Activated CD8-positive, alpha-beta T cell treated with anti-CD3 and anti-CD28 coated beads for 36 hours (primary cell): ENCODE results near the gene COX19. TPM values are rescaled to one million over a fixed set of nuclear protein-coding genes. Genes with fewer than 3 reads are reported as not detected.
"Not testable (repeated sequence)": the region's sequence is repeated elsewhere in the genome, so short reads cannot be mapped to it uniquely, and the experiment has no call there.

Source experiments
- ATAC-seq: fragments of 200-7000 bp; cut with Tn5 transposase; one replicate; pipeline ENCODE4 v1.10.0; 2021; ENCODE audit warnings: mild to moderate bottlenecking, moderate library complexity
- CTCF ChIA-PET: fragments of 350-600 bp; sonication (Branson Sonifier 250); formaldehyde crosslinking; loops from one replicate; lab custom pipeline; 2021; ENCODE audit warnings: antibody characterized with exemption; lab: Charles Lee
- POLR2A ChIA-PET: fragments of 350-600 bp; sonication (Branson Sonifier 250); formaldehyde crosslinking; loops from one replicate; lab custom pipeline; 2021; ENCODE audit warnings: antibody characterized with exemption; lab: Charles Lee
- DNase-seq: peaks from one replicate; pipeline ENCODE4 v3.0.0-alpha.2; 2020
- H3K27ac Mint-ChIP-seq: one replicate; pipeline ENCODE4 v1.8.0; 2021; ENCODE audit warnings: mild to moderate bottlenecking, mixed read lengths
- H3K27me3 Mint-ChIP-seq: one replicate; pipeline ENCODE4 v1.8.0; 2021; ENCODE audit warnings: mixed read lengths
- H3K36me3 Mint-ChIP-seq: one replicate; pipeline ENCODE4 v1.8.0; 2021; ENCODE audit warnings: low read depth, mixed read lengths
- H3K4me1 Mint-ChIP-seq: one replicate; pipeline ENCODE4 v1.8.0; 2021; ENCODE audit warnings: low read depth, mixed read lengths
- H3K4me3 Mint-ChIP-seq: one replicate; pipeline ENCODE4 v1.8.0; 2021; ENCODE audit warnings: mild to moderate bottlenecking, moderate library complexity, mixed read lengths
- H3K9me3 Mint-ChIP-seq: one replicate; pipeline ENCODE4 v1.8.0; 2021; ENCODE audit warnings: mixed read lengths
- CTCF ChIP-seq: fragments of 200-600 bp; IDR thresholded peaks from one replicate; pipeline ENCODE4 v1.8.0; 2022; ENCODE audit warnings: antibody characterized with exemption, mild to moderate bottlenecking
- intact Hi-C: fragments of 100-400 bp; cut with micrococcal nuclease; formaldehyde crosslinking; loops from one replicate; pipeline ENCODE4 v1.10.0; 2022
- total RNA-seq, 2 experiments: library from RNA; stranded (reverse); gene quantifications; one replicate each; pipeline ENCODE4 v1.2.3, GENCODE V29; 2021

COX19 gene
- total RNA-seq, 2 experiments from 2014 or later, result 15.5 to 18.0 TPM

- Mint-ChIP-seq H3K4me3 (no peak overlapping the region), H3K36me3 (peaks cover 22% of the 10 kb centered on the region), H3K27me3 (no peaks in the 10 kb centered on the region), H3K9me3 (peaks cover 17% of the 10 kb centered on the region), H3K4me1 (peaks cover 30% of the 10 kb centered on the region), H3K27ac (no peak overlapping the region)
- ATAC-seq, result no peak
- no peak for TF ChIP-seq CTCF
- no peak for DNase-seq
- ChIA-PET POLR2A (interaction anchor here (1.3 kb wide), 1 partner anchor 193 kb away, joined by 3 read pairs; a partner anchor contains a TSS), CTCF (no interaction called here)
- intact Hi-C loops, result loop anchor here (5.0 kb wide), 1 partner anchor 32 kb away; no protein-coding TSS in a partner anchor
Observed at GRCh38 chr7:944744-945143, 30.6 kb downstream of the COX19 start.

GRCh38 chr7:943793-944192, 31.6 kb downstream of the COX19 start:
- ATAC-seq, CTCF ChIA-PET, intact Hi-C loops, H3K27me3 Mint-ChIP-seq, H3K27ac Mint-ChIP-seq, DNase-seq, H3K4me3 Mint-ChIP-seq: not testable (repeated sequence)
- POLR2A ChIA-PET, result interaction anchor here (1.3 kb wide), 1 partner anchor 194 kb away, joined by 3 read pairs; a partner anchor contains a TSS
- H3K9me3 Mint-ChIP-seq, result peaks cover 18% of the 10 kb centered on the region
- peaks cover 29% of the 10 kb centered on the region for H3K4me1 Mint-ChIP-seq
- peaks cover 26% of the 10 kb centered on the region for H3K36me3 Mint-ChIP-seq

GRCh38 chr7:940599-941408, 34.5 kb downstream of the COX19 start:
- ChIA-PET CTCF (interaction anchor here (1.0 to 1.5 kb wide), 2 partner anchors 11 to 18 kb away, joined by 3 to 5 read pairs; no protein-coding TSS in a partner anchor), POLR2A (interaction anchor here (0.9 to 1.3 kb wide), 4 partner anchors 12 to 18 kb away, joined by 3 to 6 read pairs (median 4); no protein-coding TSS in a partner anchor)
- ATAC-seq (peak; percentile 48), DNase-seq (no peak)
- Mint-ChIP-seq H3K27ac (peak overlapping the region; percentile 87), H3K4me3 (peak overlapping the region; percentile 10), H3K27me3 (no peaks in the 10 kb centered on the region), H3K4me1 (peaks cover 45% of the 10 kb centered on the region), H3K9me3 (peaks cover 18% of the 10 kb centered on the region), H3K36me3 (peaks cover 42% of the 10 kb centered on the region)
- intact Hi-C loops, result no loop called here
- TF ChIP-seq CTCF, result no peak

- peak overlapping the region; percentile 87 for H3K27ac Mint-ChIP-seq
- peaks cover 47% of the 10 kb centered on the region for H3K4me1 Mint-ChIP-seq
- POLR2A ChIA-PET, result interaction anchor here (0.6 to 1.3 kb wide), 4 partner anchors 13 to 108 kb away, joined by 3 to 6 read pairs (median 3); partner anchors contain the start of gene SUN1
- peaks cover 42% of the 10 kb centered on the region for H3K36me3 Mint-ChIP-seq
- no peak overlapping the region for H3K4me3 Mint-ChIP-seq
- TF ChIP-seq CTCF, result no peak
- DNase-seq (no peak), ATAC-seq (no peak)
- CTCF ChIA-PET, result interaction anchor here (2.1 kb wide), 1 partner anchor 31 kb away, joined by 7 read pairs; no protein-coding TSS in a partner anchor
- peaks cover 18% of the 10 kb centered on the region for H3K9me3 Mint-ChIP-seq
- intact Hi-C loops, result no loop called here
- no peaks in the 10 kb centered on the region for H3K27me3 Mint-ChIP-seq
Observed at GRCh38 chr7:939843-940242, 35.5 kb downstream of the COX19 start.

GRCh38 chr7:938546-939185, 36.7 kb downstream of the COX19 start:
- H3K4me1 Mint-ChIP-seq, result peaks cover 47% of the 10 kb centered on the region
- POLR2A ChIA-PET, result interaction anchor here (2.1 kb wide), 1 partner anchor 16 kb away, joined by 8 read pairs; no protein-coding TSS in a partner anchor

More at GRCh38 chr7:938546-939185, 36.7 kb downstream of the COX19 start:
- intact Hi-C loops, result no loop called here
- CTCF ChIA-PET, result interaction anchor here (2.1 kb wide), 1 partner anchor 30 kb away, joined by 7 read pairs; no protein-coding TSS in a partner anchor
- no peak for ATAC-seq
- no peak for TF ChIP-seq CTCF
- Mint-ChIP-seq H3K27me3 (no peaks in the 10 kb centered on the region), H3K36me3 (peaks cover 42% of the 10 kb centered on the region), H3K9me3 (peaks cover 18% of the 10 kb centered on the region), H3K27ac (no peak overlapping the region), H3K4me3 (no peak overlapping the region)
- DNase-seq, result no peak
